ENCODE data around the gene LTBP1. TPM values are rescaled to one million over a fixed set of nuclear protein-coding genes. Genes with fewer than 3 reads are reported as not detected.

The LTBP1 gene
- total RNA-seq, 1 donor, result 33.7 TPM

- H3K4me3 ChIP-seq (ENCODE audit: low read depth, low read length), result no peak overlapping the region
- no peak for TF ChIP-seq CTCF (IDR thresholded peaks at IDR 0.05; ENCODE audit: insufficient read depth, low read depth, low read length)
- no peak for DNase-seq (ENCODE audit: low read depth)
Observed at GRCh38 chr2:33093283-33093993, 146.7 kb downstream of the LTBP1 start.

GRCh38 chr2:33094303-33094702 lies 147.6 kb downstream of the LTBP1 start:
- no peak for DNase-seq (ENCODE audit: low read depth)
- H3K4me3 ChIP-seq (ENCODE audit: low read depth, low read length), result no peak overlapping the region
- no peak for TF ChIP-seq CTCF (IDR thresholded peaks at IDR 0.05; ENCODE audit: insufficient read depth, low read depth, low read length)

- no peak for TF ChIP-seq CTCF (IDR thresholded peaks at IDR 0.05; ENCODE audit: insufficient read depth, low read depth, low read length)
- no peak for DNase-seq (ENCODE audit: low read depth)
- H3K4me3 ChIP-seq (ENCODE audit: low read depth, low read length), result no peak overlapping the region
Observed at GRCh38 chr2:33099989-33100388, 153.2 kb downstream of the LTBP1 start.

- no peak for DNase-seq (ENCODE audit: low read depth)
- no peak overlapping the region for H3K4me3 ChIP-seq (ENCODE audit: low read depth, low read length)
- TF ChIP-seq CTCF (IDR thresholded peaks at IDR 0.05; ENCODE audit: insufficient read depth, low read depth, low read length), result no peak
Observed at GRCh38 chr2:33100921-33101320, 154.2 kb downstream of the LTBP1 start.

- no peak overlapping the region for H3K4me3 ChIP-seq (ENCODE audit: low read depth, low read length)
- peak; percentile 58 for DNase-seq (ENCODE audit: low read depth)
- TF ChIP-seq CTCF (IDR thresholded peaks at IDR 0.05; ENCODE audit: insufficient read depth, low read depth, low read length), result no peak
Observed at GRCh38 chr2:33104052-33104623, 157.4 kb downstream of the LTBP1 start.

- no peak for TF ChIP-seq CTCF (IDR thresholded peaks at IDR 0.05; ENCODE audit: insufficient read depth, low read depth, low read length)
- no peak overlapping the region for H3K4me3 ChIP-seq (ENCODE audit: low read depth, low read length)
- DNase-seq (ENCODE audit: low read depth), result peak; percentile 45
Observed at GRCh38 chr2:33104726-33105125, 158.0 kb downstream of the LTBP1 start.
